CD14-positive monocyte (primary cell): ENCODE data around the gene CDT1. TPM values are rescaled to one million over a fixed set of nuclear protein-coding genes. Genes with fewer than 3 reads are reported as not detected.
A peak's percentile ranks its signal among the peaks of the same experiment; 100 is the strongest.

Source experiments
- DNase-seq, 3 donors: peaks; one replicate each; pipeline ENCODE4 v3.0.0-alpha.2; 2011 to 2022
- H2AFZ ChIP-seq: 2 replicates; pipeline ENCODE4 v1.6.0; 2012; ENCODE audit warnings: mild to moderate bottlenecking, low read depth, low read length, inconsistent platforms; ENCODE audit not compliant: insufficient read depth, poor library complexity, severe bottlenecking
- H3K27ac ChIP-seq, 2 donors: 1 replicate in 1 of 2; 2 replicates in 1 of 2; pipeline ENCODE4 v1.5.1; 2012 to 2013; ENCODE audit warnings: low read length in 2 of 2, control low read depth in 1 of 2, inconsistent platforms in 1 of 2, low read depth in 1 of 2, mild to moderate bottlenecking in 1 of 2
- H3K27me3 ChIP-seq, 2 donors: one replicate each; pipeline versions ENCODE4 v1.6.0 to v1.6.1; 2011 to 2013; ENCODE audit warnings: low read length in 2 of 2; ENCODE audit not compliant: control insufficient read depth in 2 of 2, insufficient read depth in 2 of 2
- H3K36me3 ChIP-seq, 2 donors: replicated peaks in 1 of 2; 1 replicate in 1 of 2; 2 replicates in 1 of 2; pipeline versions ENCODE4 v1.5.1 to v1.6.1; 2012 to 2013; ENCODE audit warnings: low read length in 2 of 2, control low read depth in 1 of 2, inconsistent platforms in 1 of 2, mild to moderate bottlenecking in 1 of 2; ENCODE audit not compliant: insufficient read depth in 2 of 2, control insufficient read depth in 1 of 2
- H3K4me1 ChIP-seq, 2 donors: 1 replicate in 1 of 2; 2 replicates in 1 of 2; pipeline versions ENCODE4 v1.5.1 to v1.6.1; 2012 to 2013; ENCODE audit warnings: low read length in 2 of 2, control low read depth in 1 of 2, inconsistent platforms in 1 of 2, mild to moderate bottlenecking in 1 of 2, moderate library complexity in 1 of 2; ENCODE audit not compliant: insufficient read depth in 2 of 2, control insufficient read depth in 1 of 2
- H3K4me2 ChIP-seq: replicated peaks from 2 replicates; pipeline ENCODE3; 2012; ENCODE audit warnings: low read length, moderate library complexity, mild to moderate bottlenecking; ENCODE audit not compliant: poor library complexity, severe bottlenecking; ENCODE audit errors: extremely low read depth
- H3K4me3 ChIP-seq, 3 experiments: fragments of 200-600 bp in 1 of 3; sonication (generic) in 1 of 3; replicated peaks in 1 of 3; 1 replicate in 2 of 3; 2 replicates in 1 of 3; pipeline ENCODE4 v1.5.1; 2011 to 2013; ENCODE audit warnings: low read length in 3 of 3, mild to moderate bottlenecking in 3 of 3, control low read depth in 2 of 3, low read depth in 2 of 3, inconsistent platforms in 1 of 3, moderate library complexity in 1 of 3
- H3K79me2 ChIP-seq: 2 replicates; pipeline ENCODE4 v1.6.0; 2012; ENCODE audit warnings: mild to moderate bottlenecking, control low read depth, inconsistent platforms, low read length, moderate library complexity; ENCODE audit not compliant: insufficient read depth
- H3K9ac ChIP-seq: 2 replicates; pipeline ENCODE4 v1.6.0; 2017; ENCODE audit warnings: low read length, mild to moderate bottlenecking; ENCODE audit not compliant: insufficient read depth, poor library complexity, severe bottlenecking
- H3K9me3 ChIP-seq, 2 donors: replicated peaks in 1 of 2; 1 replicate in 1 of 2; 2 replicates in 1 of 2; pipeline versions ENCODE4 v1.5.1 to v1.6.1; 2012 to 2013; ENCODE audit warnings: low read length in 2 of 2, control low read depth in 1 of 2; ENCODE audit not compliant: control insufficient read depth in 1 of 2, insufficient read depth in 1 of 2
- H4K20me1 ChIP-seq: 2 replicates; pipeline ENCODE4 v1.6.0; 2012; ENCODE audit warnings: mild to moderate bottlenecking, low read length, control low read depth, moderate library complexity; ENCODE audit not compliant: insufficient read depth
- H3K27ac Mint-ChIP-seq, 7 donors: one replicate each; pipeline ENCODE4 v1.8.0; 2020; ENCODE audit warnings: mild to moderate bottlenecking in 7 of 7, mixed read lengths in 7 of 7, moderate library complexity in 6 of 7, inconsistent platforms in 2 of 7
- H3K27me3 Mint-ChIP-seq, 3 donors: one replicate each; pipeline ENCODE4 v1.8.0; 2021 to 2022; ENCODE audit warnings: low read depth in 3 of 3, mild to moderate bottlenecking in 3 of 3, mixed read lengths in 3 of 3, moderate library complexity in 3 of 3, inconsistent platforms in 1 of 3
- H3K36me3 Mint-ChIP-seq, 2 donors: one replicate each; pipeline ENCODE4 v1.8.0; 2020; ENCODE audit warnings: mixed read lengths in 2 of 2, inconsistent platforms in 1 of 2, mild to moderate bottlenecking in 1 of 2
- H3K4me1 Mint-ChIP-seq: one replicate; pipeline ENCODE4 v1.8.0; 2020; ENCODE audit warnings: mild to moderate bottlenecking, mixed read lengths
- H3K4me3 Mint-ChIP-seq, 2 donors: one replicate each; pipeline ENCODE4 v1.8.0; 2020; ENCODE audit warnings: mild to moderate bottlenecking in 2 of 2, mixed read lengths in 2 of 2, moderate library complexity in 1 of 2
- H3K9me3 Mint-ChIP-seq, 7 donors: one replicate each; pipeline ENCODE4 v1.8.0; 2020 to 2022; ENCODE audit warnings: mixed read lengths in 7 of 7, mild to moderate bottlenecking in 6 of 7, moderate library complexity in 6 of 7, inconsistent platforms in 2 of 7
- WGBS: methylation state at CpG from one replicate; pipeline ENCODE4 v1.1.5; 2013; ENCODE audit warnings: missing lambda C conversion rate; ENCODE audit not compliant: insufficient coverage; 5-methylcytosine and 5-hydroxymethylcytosine counted together
- intact Hi-C, 2 donors: fragments of 100-400 bp; cut with micrococcal nuclease; formaldehyde crosslinking; loops; one replicate each; pipeline versions ENCODE4 v1.15.0 to v1.15.1; 2023
- polyA plus RNA-seq, 3 donors: library from polyadenylated mRNA; depleted of rRNA in 1 of 3; unstranded in 2 of 3; stranded (reverse) in 1 of 3; fragments of 300-500 nt in 2 of 3; fragments of >200 nt in 1 of 3; fragmentation: Illumina TruSeq in 2 of 3; gene quantifications; 1 replicate in 2 of 3; 2 replicates in 1 of 3; pipeline ENCODE4 v1.2.3, GENCODE V29; 2012 to 2021
- TF ChIP-seq, protein P1 (sequence below): fragments of 200-600 bp; IDR thresholded peaks from one replicate; pipeline ENCODE4 v1.8.0; 2022; ENCODE audit warnings: antibody characterized with exemption, mild to moderate bottlenecking

Gene CDT1
- polyA plus RNA-seq, 3 donors: 0.07 to 0.24 (median 0.16) TPM

DNA sequence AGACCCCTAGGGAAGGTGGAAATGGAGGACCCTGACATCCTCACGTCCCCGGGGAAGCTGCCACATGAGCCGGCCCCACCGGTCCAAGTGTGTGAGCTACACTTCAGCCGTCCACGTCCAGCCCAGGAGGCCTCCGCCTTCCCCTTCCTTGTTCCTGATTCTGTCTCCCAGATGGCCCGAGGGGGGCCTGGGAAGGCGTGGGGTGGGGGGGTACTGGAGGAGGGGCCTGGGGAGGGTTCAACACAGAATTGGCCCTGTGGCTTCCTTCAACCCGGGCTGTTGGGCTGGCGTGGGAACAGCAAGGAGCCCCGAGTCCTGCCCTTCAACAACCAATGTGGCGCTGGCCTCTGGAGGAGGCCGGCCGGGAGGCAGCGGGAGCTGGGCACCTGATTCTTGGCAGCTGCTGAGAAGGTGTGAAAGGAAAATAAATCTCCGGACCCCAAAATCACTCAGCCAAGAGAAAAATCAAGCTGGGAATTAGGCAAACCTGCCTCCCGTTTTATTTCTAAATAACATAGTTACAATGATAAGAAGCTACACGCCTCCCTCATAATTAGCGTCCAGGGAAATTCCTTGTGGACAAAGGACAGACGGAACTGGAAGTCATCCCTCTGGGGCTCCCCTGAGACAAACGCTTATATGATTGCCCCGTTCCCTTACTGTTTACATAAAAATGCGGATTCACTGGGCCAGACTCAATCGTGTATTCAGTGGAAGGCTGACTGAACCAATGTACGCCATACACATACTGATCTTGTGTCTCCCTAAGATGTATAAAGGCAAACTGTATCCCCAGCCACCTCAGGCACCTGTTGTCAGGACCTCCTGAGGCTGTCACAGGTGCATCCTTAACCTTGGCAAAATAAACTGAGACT lies 9.9 kb downstream of the CDT1 start:
- Histone ChIP-seq H4K20me1 (peaks cover 41% of the 10 kb centered on the region), H3K4me3 (peak overlapping the region in 1 of 3 experiments; percentile 83), H3K9me3 (no peaks in the 10 kb centered on the region), H3K4me1 (peaks cover 35 to 42% of the 10 kb centered on the region in 2 donors), H3K27ac (no peak overlapping the region), H3K27me3 (no peaks in the 10 kb centered on the region), H3K36me3 (peaks cover 9 to 13% of the 10 kb centered on the region in 2 donors), H2AFZ (no peak overlapping the region), H3K4me2 (peak overlapping the region; percentile 99), H3K9ac (no peak overlapping the region), H3K79me2 (peaks cover 30% of the 10 kb centered on the region)
- Mint-ChIP-seq H3K36me3 (peaks cover 14 to 26% of the 10 kb centered on the region in 2 donors), H3K27ac (no peak overlapping the region), H3K27me3 (peaks cover 0 to 2% (median 0%) of the 10 kb centered on the region in 3 donors), H3K9me3 (peaks cover 0 to 2% (median 0%) of the 10 kb centered on the region in 7 donors), H3K4me1 (peaks cover 28% of the 10 kb centered on the region), H3K4me3 (no peak overlapping the region)
- intact Hi-C loops: loop anchor here in 1 of 2 donors (2.0 to 10.0 kb wide), 2 partner anchors 43 to 401 kb away; partner anchors contain the start of genes GALNS, TRAPPC2L and ZNF778
- no peak for DNase-seq
- WGBS: 81% methylated on average over 9 of the region's 26 CpGs
- TF ChIP-seq, protein P1, sequence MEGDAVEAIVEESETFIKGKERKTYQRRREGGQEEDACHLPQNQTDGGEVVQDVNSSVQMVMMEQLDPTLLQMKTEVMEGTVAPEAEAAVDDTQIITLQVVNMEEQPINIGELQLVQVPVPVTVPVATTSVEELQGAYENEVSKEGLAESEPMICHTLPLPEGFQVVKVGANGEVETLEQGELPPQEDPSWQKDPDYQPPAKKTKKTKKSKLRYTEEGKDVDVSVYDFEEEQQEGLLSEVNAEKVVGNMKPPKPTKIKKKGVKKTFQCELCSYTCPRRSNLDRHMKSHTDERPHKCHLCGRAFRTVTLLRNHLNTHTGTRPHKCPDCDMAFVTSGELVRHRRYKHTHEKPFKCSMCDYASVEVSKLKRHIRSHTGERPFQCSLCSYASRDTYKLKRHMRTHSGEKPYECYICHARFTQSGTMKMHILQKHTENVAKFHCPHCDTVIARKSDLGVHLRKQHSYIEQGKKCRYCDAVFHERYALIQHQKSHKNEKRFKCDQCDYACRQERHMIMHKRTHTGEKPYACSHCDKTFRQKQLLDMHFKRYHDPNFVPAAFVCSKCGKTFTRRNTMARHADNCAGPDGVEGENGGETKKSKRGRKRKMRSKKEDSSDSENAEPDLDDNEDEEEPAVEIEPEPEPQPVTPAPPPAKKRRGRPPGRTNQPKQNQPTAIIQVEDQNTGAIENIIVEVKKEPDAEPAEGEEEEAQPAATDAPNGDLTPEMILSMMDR: no peak

DNA sequence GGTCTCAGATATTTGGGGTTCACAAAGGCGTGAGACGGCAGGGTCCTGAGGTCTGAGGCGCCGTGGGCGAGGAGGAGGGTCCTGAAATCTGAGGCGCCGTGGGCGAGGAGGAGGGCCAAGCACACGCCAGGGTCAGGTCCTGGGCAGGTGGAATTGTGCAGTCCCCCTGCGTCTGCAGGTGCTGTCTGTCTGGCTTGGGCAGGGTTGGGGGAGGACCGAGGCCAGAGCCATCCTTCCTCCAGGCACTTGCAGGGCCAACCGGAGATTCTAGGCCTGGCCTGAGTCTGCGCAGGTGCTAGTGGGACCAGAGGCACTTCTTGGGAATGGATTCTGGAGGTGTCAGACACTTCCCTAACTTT lies 10.5 kb downstream of the CDT1 start:
- intact Hi-C loops: loop anchor here in 1 of 2 donors (10.0 kb wide), 1 partner anchor 401 kb away; the partner anchor contains the start of gene ZNF778
- no peak for DNase-seq
- Mint-ChIP-seq H3K27ac (no peak overlapping the region), H3K4me3 (no peak overlapping the region), H3K9me3 (peaks cover 0 to 3% (median 0%) of the 10 kb centered on the region in 7 donors), H3K4me1 (peaks cover 27% of the 10 kb centered on the region), H3K27me3 (peaks cover 0 to 2% (median 0%) of the 10 kb centered on the region in 3 donors), H3K36me3 (peaks cover 9 to 23% of the 10 kb centered on the region in 2 donors)
- Histone ChIP-seq H3K9ac (no peak overlapping the region), H3K79me2 (peaks cover 25% of the 10 kb centered on the region), H2AFZ (no peak overlapping the region), H4K20me1 (peaks cover 38% of the 10 kb centered on the region), H3K36me3 (peaks cover 6 to 7% of the 10 kb centered on the region in 2 donors), H3K9me3 (no peaks in the 10 kb centered on the region), H3K4me2 (no peak overlapping the region), H3K4me3 (no peak overlapping the region), H3K4me1 (peaks cover 35 to 42% of the 10 kb centered on the region in 2 donors), H3K27me3 (no peaks in the 10 kb centered on the region), H3K27ac (no peak overlapping the region)
- WGBS: 95% methylated on average over 12 of the region's 13 CpGs
- TF ChIP-seq, protein P1: no peak
